GM21447 (cell line): ENCODE data around the gene ATMIN.

Experiments
- ATAC-seq: cut with Tn5 transposase; IDR thresholded peaks from one replicate; pipeline ENCODE4 v1.9.1; 2021; ENCODE audit not compliant: unreplicated experiment

Gene ATMIN, protein sequence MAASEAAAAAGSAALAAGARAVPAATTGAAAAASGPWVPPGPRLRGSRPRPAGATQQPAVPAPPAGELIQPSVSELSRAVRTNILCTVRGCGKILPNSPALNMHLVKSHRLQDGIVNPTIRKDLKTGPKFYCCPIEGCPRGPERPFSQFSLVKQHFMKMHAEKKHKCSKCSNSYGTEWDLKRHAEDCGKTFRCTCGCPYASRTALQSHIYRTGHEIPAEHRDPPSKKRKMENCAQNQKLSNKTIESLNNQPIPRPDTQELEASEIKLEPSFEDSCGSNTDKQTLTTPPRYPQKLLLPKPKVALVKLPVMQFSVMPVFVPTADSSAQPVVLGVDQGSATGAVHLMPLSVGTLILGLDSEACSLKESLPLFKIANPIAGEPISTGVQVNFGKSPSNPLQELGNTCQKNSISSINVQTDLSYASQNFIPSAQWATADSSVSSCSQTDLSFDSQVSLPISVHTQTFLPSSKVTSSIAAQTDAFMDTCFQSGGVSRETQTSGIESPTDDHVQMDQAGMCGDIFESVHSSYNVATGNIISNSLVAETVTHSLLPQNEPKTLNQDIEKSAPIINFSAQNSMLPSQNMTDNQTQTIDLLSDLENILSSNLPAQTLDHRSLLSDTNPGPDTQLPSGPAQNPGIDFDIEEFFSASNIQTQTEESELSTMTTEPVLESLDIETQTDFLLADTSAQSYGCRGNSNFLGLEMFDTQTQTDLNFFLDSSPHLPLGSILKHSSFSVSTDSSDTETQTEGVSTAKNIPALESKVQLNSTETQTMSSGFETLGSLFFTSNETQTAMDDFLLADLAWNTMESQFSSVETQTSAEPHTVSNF

DNA sequence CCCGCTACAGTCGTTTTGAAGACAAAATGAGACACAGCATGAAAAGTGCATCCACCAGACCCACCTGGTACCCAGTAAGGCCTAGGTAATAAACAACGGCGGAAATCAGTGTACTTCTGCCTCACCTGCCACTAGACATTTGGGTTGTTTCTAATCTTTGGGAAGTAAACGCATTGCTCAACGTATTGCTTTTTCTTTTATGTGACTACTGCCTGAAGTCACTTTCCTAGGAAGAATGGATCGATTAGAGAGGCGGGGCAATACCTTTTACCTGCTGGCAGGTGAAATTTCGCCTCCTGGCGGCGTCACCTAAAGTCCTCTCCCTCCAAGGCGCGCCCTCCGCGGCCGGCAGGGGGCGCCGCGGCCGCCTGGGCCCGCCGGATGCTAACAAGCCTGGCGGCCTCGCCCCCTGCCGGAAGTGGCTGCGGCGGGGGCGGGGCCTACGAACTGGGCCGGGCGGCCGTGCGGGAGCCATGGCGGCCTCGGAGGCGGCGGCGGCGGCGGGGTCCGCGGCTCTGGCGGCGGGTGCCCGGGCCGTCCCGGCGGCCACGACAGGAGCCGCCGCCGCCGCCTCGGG, at the start of gene ATMIN:
Gene ATMIN, plus strand, starts transcription at position 445 of the 577 bp plus-strand sequence. Its CDS starts 29 bp downstream, at position 474.
- peak; percentile 76 for ATAC-seq

DNA sequence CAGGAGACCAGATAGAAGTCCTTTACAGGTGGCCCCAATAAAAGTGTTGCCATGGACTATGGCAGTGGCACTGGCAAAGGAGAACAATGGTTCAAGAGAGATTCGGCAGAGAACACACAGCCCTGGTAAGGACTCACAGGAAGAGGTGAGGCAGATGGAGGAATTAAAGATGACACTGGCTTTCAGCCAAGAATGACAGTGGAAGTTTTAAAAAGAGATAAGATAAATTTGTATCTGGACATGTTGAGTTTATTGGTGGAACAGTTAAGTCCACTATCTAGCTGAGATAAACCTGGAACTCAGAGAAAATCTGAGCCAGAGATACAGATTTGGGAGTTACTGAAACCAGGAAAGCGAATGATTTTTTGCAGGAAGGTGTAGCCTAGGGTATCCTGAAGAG, 49.1 kb upstream of the ATMIN start:
- no peak for ATAC-seq

DNA sequence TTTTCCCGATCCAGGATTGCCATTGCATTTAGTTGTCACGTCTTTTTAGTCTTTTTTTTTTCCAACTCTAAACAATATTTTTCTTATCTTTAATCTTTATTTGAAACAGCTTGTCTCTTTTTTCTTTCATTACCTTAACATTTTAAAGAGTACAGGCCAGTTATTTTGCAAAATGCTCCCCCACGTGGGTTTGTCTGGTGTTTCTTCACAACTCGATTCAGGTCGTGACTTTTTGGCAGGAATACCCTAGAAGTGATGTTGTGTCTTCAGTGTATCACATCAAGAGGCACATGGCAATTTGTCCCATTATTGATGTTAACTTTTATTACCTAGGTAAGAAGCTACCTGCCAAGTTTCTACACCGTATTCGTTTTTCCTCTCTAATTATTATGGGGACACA, 46.9 kb upstream of the ATMIN start:
- no peak for ATAC-seq

DNA sequence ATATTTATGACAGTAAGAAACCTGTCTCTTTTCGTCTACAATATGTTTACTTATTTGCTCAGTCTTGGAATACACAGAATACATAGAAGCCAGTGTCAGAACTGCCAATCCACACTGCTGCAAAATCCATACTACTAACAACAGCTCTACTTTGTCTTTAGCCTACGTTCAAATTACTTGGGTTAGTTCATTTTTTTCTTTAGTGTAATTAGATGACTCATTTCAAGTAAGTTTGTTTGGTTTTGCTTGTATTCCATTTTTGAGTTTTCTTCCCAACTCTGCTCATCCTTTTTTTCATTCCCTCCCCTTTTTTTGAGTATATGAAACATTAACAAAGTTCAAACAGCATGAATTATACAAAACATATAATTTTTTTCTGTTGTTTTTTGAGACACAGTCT, 45.8 kb upstream of the ATMIN start:
- ATAC-seq: no peak

DNA sequence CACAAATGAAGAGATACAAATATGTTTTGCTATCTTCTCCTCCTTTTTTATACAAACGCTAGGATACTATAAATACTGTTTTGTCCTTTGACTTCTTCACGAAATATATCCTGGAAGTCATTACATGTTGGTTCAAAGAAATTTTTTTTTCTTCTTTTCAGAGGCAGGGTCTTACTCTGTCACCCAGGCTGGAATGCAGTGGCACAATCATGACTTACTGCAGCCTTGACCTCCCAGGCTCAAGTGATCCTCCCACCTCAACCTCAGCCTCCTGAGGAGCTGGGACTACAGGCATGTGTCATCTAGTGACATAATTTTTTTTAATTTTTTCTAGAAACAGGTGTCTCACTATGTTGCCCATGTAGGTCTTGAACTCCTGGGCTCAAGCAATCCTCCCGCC, 45.1 kb upstream of the ATMIN start:
- no peak for ATAC-seq

DNA sequence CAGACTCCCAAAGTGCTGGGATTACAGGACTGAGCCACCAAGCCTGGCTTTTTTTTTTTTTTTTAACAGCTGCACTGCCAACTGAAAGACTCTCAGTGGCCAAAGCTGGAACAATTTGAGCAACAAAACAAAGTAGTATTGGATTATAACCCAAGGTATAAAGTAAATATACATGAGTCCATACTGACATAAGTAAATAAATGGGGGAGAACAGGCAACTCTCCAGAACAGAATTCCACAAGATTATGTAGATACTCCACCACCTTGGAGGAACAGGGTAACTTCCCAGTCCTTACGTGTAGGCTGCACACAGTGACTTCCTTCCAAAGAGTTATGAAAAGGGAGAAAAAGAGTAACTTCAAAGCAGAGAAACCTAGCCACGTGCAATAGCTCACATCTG, 44.7 kb upstream of the ATMIN start:
- ATAC-seq: no peak

DNA sequence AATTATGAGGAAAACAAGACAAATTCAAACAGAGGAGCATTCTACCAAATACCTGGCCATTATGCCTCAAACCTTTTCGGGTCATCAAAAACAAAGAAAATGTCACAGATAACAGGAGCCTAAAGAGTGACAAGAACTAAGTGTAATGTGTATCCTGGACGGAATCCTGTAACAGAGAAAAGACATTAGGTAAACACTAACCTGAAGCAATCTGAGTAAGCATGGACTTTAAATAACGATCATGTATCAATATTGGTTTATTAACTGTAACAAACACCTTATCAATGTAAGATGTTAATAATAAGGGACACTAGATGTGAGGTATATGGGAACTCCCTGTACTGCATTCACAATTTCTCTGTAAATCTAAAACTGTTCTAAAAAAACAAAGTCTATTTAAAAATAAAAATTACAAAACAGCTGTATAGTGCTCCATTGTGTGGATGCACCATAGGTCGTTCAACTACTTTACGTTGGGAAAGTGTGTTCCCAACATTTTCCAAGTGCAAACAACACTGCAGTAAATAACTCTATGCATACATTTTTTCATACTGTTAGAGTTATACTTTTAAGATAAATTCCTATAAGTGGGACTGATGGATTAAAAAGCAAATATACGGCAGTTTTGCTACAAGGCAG, 43.7 kb upstream of the ATMIN start:
- no peak for ATAC-seq

DNA sequence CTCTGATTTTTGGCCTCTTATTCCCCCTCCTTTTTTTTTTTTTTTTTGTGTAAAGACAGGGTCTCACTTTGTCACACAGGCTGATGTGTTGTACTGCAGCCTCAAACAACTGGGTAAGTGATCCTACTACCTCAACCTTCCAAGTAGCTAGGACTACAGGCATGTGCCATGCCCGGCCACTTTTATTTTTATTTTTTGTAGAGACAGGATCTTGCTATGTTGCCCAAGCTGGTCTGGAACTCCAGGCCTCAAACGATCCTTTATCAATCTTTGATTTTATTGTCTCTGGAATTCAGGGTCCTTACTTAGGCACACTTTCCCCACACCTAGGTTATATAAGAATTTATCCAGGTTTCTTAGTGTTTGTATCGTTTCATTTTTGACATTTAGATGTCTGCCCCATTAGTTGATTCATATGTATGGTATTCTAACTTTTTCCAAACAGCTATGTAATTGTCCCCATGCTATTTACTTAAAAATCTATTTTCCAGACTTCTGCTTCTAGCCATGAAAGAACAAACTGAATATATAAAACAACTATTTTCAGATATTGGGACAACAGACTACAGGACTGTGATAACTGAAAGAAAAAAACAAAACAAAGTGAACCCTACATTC, 42.9 kb upstream of the ATMIN start:
- ATAC-seq: no peak

DNA sequence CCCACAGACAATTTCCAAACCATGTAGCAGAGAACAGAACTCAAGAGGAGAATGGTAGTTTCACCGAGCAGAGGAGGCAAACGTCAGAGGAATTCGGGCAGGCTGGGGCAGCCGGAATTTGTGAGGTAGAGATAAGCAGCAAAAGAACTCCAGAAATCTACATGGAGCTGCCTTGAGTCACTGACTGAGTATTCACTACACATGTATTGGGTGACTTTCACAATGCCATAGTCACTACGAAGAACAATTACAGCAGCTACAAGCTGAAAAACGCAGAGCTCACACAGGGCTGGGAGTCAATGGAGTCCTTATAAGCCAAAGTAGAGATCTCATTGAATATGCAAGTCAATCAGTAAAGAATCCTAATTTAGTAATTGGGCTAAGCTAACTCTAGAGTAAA, 42.3 kb upstream of the ATMIN start:
- no peak for ATAC-seq

DNA sequence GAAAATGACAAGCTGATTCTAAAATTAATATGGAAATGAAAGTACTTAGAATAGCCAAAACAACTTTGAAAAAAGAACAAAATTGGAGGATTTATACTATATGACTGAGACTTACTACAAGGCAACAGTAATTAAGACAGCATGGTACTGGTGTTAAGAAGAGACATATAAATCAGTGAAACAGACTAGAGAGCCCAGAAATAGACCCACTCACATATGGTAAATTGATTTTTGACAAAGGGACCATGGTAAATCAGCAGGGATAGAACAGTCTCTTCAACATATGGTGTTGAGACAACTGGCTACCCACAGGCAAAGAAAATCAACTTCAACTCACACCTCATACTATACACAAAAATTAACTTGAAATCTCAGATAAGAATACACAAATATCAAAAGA, 41.8 kb upstream of the ATMIN start:
- ATAC-seq: no peak

DNA sequence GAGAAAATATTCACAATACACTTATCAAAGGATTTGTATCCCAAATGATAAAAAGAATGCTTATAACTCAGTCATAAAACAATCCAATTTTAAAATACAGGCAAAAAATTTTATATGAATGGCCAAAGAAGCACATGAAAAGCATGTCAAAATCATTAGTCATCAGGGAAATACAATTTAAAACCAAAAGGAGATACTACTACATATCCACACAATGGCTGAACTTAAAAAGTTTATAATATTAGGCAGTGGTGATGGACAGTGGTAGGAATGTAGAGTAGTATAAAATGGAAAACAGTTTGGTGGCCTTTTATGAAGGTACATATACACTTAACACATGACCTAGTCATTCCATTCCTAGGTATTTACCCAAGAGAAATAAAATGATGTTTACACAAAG, 41.2 kb upstream of the ATMIN start:
- ATAC-seq: no peak

DNA sequence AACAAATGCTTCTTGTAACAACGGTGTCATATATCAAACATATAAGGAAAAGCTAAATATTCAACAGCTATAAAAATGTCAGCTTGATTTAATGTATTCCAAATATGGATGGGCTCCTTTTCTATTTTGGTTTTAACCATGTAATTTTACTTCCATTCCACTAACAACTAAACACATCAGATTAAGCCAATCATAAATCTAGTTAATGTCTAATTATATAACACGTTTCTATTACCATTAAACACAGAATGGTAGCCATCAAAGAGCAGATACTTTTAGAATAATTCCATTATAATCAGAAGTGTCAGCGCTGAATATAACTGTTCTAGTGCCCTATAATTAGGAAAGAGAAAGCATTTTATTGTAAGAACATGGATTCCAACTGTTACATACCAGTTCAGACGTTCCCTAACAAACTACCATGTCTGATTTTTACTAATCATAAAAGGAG, 38.9 kb upstream of the ATMIN start:
- ATAC-seq: peak; percentile 14

DNA sequence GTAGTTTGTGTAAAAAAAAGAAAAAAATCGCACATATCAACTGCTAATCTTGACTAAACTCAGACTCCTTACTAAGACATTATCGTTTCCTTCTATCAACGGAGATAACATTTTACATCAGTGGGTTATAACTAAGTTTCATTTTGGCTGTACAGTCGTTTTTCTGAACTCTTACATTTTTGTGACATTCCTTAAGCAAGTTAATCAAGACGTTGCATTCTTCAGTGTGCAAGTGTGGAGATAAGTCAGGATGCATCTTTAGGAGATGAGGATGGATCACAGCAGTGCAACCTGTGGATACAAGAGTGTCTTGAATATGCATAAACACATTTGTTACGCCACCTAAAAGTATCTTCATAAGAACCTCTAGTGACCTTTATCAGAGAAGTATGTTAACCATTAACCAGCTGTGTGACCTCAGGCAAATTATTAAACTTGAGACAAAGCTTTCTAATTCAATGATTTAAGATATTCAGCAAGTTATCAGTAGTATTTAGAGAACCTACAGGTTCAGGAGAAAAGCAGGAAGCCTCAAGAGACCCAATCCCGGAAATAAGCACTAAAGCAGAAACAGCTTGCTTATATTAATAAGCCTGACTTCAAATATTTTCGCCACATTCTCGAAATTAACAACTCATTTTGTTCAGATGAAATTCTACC, 38.4 kb upstream of the ATMIN start:
- peak; percentile 72 for ATAC-seq

DNA sequence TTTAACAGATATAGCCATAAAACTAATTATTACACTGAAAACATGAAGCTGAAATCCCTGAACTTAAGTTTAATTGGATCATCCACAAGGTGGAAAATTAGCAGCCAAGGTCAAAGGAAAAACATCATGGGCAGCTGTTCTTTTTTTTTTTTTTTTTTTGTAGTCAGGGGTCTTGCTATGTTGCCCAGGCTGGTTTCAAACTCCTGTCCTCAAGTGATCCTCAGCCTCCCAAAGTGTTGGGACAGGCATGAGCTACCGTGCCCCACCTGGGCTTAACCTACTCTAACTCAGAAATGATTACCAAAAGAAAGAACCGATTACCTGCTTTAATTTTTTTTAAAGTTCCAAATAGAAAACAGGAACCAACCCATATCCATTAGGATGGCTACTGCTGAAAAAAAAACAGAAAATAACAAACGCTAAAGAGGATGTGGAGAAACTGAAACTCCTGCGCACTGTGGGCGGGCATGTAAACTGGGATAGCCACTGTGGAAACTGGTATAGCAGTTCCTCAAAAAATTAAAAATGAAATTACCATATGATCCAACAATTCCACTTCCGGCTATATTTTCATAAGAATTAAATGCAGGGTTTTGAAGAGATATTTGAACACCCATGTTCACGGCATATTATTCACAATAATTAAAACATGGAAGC, 37.5 kb upstream of the ATMIN start:
- ATAC-seq: no peak

DNA sequence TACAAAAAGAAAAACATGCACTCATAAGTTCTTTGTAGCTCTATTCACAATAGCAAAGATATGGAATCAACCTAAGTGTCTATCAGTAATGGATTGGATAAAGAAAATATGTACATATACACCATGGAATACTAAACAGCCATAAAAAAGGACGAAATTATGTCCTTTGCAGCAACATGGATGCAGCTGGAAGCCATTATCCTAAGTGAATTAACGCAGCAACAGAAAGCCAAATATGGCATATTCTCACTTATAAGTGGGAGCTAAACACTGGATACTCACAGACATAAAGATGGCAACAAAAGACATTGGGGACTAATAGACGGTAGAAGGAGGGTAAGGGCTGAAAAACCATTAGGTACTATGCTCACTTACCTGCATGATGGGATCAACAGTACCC, 34.8 kb upstream of the ATMIN start:
- no peak for ATAC-seq

DNA sequence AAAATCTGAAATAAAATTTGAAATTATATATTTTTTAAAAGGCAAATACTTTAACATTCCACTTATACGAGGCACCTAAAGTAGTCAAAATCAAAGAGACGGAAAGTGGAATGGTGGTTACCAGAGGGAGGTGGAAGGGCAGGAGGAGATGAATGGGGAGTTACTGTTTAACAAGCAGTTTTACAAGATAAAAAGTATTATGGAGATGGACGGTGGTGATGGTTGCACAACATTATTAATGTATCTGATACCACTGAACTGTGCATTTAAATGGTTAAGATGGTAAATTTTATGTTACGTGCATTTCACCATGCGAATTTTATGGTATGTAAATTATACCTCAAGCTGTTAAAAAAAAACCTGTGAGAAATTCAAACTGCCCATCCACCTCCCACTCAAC, 34.3 kb upstream of the ATMIN start:
- ATAC-seq: no peak

DNA sequence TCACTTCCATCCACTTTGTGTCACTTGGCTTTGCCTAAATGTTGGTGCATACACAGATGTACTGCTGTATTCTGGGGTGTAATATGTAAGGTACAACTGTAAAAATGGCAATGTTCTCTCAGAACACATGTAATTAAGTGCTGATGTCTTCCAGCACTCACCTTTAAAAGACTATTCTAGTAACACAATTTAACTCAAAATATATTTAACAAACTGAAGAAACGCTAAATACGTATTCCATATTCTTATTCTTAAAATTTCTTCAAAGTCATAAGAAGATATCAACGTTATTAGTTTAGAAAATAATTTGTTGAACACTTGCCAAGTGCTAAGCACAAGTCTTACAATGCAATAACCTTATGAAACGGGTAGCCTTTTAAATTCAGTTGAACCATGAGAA, 32.6 kb upstream of the ATMIN start:
- ATAC-seq: no peak

DNA sequence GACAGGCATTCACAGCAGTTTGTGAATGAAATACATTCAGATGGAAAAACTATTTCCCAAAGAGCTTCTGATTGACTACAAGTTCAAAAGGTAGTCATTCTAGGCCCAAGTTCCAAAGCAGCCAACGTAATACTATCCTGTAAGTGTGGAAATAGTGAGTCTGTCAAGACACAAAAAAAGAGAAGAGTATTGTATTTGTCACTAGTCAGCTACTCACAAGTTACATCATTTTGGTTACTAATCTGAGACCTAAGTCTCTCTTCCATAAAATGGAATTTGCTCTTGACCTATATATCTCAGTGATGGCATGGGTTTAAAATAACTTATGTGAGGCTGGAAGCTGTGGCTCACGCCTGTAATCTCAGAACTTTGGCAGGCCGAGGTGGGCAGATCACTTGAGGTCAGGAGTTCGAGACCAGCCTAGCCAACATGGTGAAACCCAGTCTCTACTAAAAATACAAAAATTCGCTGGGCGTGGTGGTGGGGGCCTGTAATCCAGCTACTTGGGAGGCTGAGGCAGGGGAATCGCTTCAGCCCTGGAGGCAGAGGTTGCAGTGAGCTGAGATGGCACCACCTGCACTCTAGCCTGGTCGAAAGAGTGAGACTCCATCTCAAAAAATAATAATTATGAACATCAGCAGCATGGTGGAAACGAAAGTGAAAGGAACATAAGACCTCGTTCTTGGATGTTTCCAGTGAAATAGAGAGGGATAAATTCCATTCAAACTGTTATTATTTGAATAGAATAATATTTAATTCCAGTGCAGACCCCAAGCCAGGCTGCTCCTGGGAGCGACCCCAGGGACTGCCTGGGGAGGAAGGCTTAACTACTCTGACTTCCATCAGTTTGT, 31.8 kb upstream of the ATMIN start:
- ATAC-seq: no peak
